ENCODE measurements around the gene LPCAT2. TPM values are rescaled to one million over a fixed set of nuclear protein-coding genes. Genes with fewer than 3 reads are reported as not detected.

LPCAT2 gene
- total RNA-seq, 4 donors from 2014 or later, result 10.0 to 21.7 (median 16.9) TPM

GRCh38 chr16:55494994-55495421 is 13.9 kb upstream of the LPCAT2 start:
- DNase-seq, result no peak
- no peaks in the 10 kb centered on the region for H3K9me3 ChIP-seq
- H3K27ac ChIP-seq, result no peak overlapping the region
- H3K4me1 ChIP-seq, result peaks cover 4 to 40% (median 9%) of the 10 kb centered on the region in 3 donors
- H3K27me3 ChIP-seq, result no peaks in the 10 kb centered on the region
- no peak overlapping the region for H3K4me3 ChIP-seq
- no peak for TF ChIP-seq POLR2A (IDR thresholded peaks at IDR 0.05)
- TF ChIP-seq CTCF (IDR thresholded peaks at IDR 0.05), result peak in 5 of 6 experiments; percentile 11 to 52 (median 41)
- intact Hi-C loops (cut with DNase I), result no loop called here
- H3K36me3 ChIP-seq, result peaks cover 0 to 21% (median 0%) of the 10 kb centered on the region in 3 donors
- WGBS, 2 donors, result 23 to 30% methylated on average over 3 of the region's 3 CpGs

- peaks cover 4 to 48% (median 14%) of the 10 kb centered on the region in 3 donors for H3K4me1 ChIP-seq
- intact Hi-C loops (cut with DNase I), result no loop called here
- H3K27ac ChIP-seq, result no peak overlapping the region
- 31 to 51% methylated on average over 6 to 7 of the region's 7 CpGs for WGBS, 2 donors
- no peak overlapping the region for H3K4me3 ChIP-seq
- DNase-seq, result no peak
- peaks cover 0 to 16% (median 0%) of the 10 kb centered on the region in 3 donors for H3K36me3 ChIP-seq
- no peak for TF ChIP-seq POLR2A (IDR thresholded peaks at IDR 0.05)
- TF ChIP-seq CTCF (IDR thresholded peaks at IDR 0.05), result no peak
- no peaks in the 10 kb centered on the region for H3K27me3 ChIP-seq
- no peaks in the 10 kb centered on the region for H3K9me3 ChIP-seq
Observed at GRCh38 chr16:55495616-55496289, 13.1 kb upstream of the LPCAT2 start.

GRCh38 chr16:55496509-55497145 is 12.2 kb upstream of the LPCAT2 start:
- no peaks in the 10 kb centered on the region for H3K27me3 ChIP-seq
- DNase-seq, result no peak

GRCh38 chr16:55497558-55497957 is 11.3 kb upstream of the LPCAT2 start:
- Histone ChIP-seq H3K36me3 (peaks cover 0 to 6% (median 0%) of the 10 kb centered on the region in 3 donors), H3K9me3 (no peaks in the 10 kb centered on the region), H3K27ac (no peak overlapping the region), H3K4me1 (peaks cover 12 to 53% (median 28%) of the 10 kb centered on the region in 3 donors), H3K27me3 (no peaks in the 10 kb centered on the region), H3K4me3 (no peak overlapping the region)
- DNase-seq, result no peak
- no peak for TF ChIP-seq POLR2A (IDR thresholded peaks at IDR 0.05)
- TF ChIP-seq CTCF (IDR thresholded peaks at IDR 0.05), result no peak
- intact Hi-C loops (cut with DNase I), result no loop called here
- 73 to 87% methylated on average over 5 of the region's 5 CpGs for WGBS, 2 donors

More at GRCh38 chr16:55496509-55497145, 12.2 kb upstream of the LPCAT2 start:
- TF ChIP-seq POLR2A (IDR thresholded peaks at IDR 0.05) (no peak), CTCF (IDR thresholded peaks at IDR 0.05) (no peak)
- H3K4me3 ChIP-seq, result no peak overlapping the region
- 68 to 74% methylated on average over 3 to 8 of the region's 8 CpGs for WGBS, 2 donors
- no peak overlapping the region for H3K27ac ChIP-seq
- H3K4me1 ChIP-seq, result peaks cover 7 to 48% (median 20%) of the 10 kb centered on the region in 3 donors
- H3K9me3 ChIP-seq, result no peaks in the 10 kb centered on the region
- H3K36me3 ChIP-seq, result peaks cover 0 to 7% (median 0%) of the 10 kb centered on the region in 3 donors
- intact Hi-C loops (cut with DNase I), result no loop called here

GRCh38 chr16:55498101-55498500 is 10.8 kb upstream of the LPCAT2 start:
- Histone ChIP-seq H3K4me3 (no peak overlapping the region), H3K27me3 (no peaks in the 10 kb centered on the region), H3K27ac (no peak overlapping the region), H3K9me3 (no peaks in the 10 kb centered on the region), H3K4me1 (peaks cover 17 to 58% (median 32%) of the 10 kb centered on the region in 3 donors), H3K36me3 (peaks cover 0 to 6% (median 0%) of the 10 kb centered on the region in 3 donors)
- TF ChIP-seq CTCF (IDR thresholded peaks at IDR 0.05), result no peak
- no peak for TF ChIP-seq POLR2A (IDR thresholded peaks at IDR 0.05)
- WGBS, 2 donors, result 87 to 95% methylated on average over 5 to 6 of the region's 6 CpGs
- no peak for DNase-seq
- intact Hi-C loops (cut with DNase I), result no loop called here

All from esophagus squamous epithelium (tissue), 5 donors.